K562 (cell line): ENCODE data around the gene SORT1. TPM values are rescaled to one million over a fixed set of nuclear protein-coding genes. Genes with fewer than 3 reads are reported as not detected.

Experiments used
- CBFA2T3 ChIP-seq: fragments of 450-650 bp; IDR thresholded peaks from 2 replicates; pipeline ENCODE4 v1.6.1; 2017
- DMBX1 ChIP-seq: fragments of 250-450 bp; sonication (Bioruptor Pico); IDR thresholded peaks from 2 replicates; pipeline ENCODE4 v1.8.0; 2022; ENCODE audit warnings: inconsistent platforms, mild to moderate bottlenecking, moderate library complexity, borderline replicate concordance
- GABPA ChIP-seq: fragments of 200-800 bp; sonication (Bioruptor generic); conservative IDR thresholded peaks from 2 replicates; pipeline ENCODE4 v1.6.1; 2016; ENCODE audit warnings: low read depth, missing genetic modification characterization, missing compliant biosample characterization
- GABPB2 ChIP-seq: fragments of 250-450 bp; sonication (Bioruptor Pico); conservative IDR thresholded peaks from 2 replicates; pipeline ENCODE4 v1.5.1; 2021; ENCODE audit warnings: mild to moderate bottlenecking
- PHF8 ChIP-seq: fragments of 200-600 bp; sonication (generic); IDR thresholded peaks from 2 replicates; pipeline ENCODE4 v1.6.1; 2012; ENCODE audit warnings: mixed run types, mild to moderate bottlenecking, inconsistent platforms, low read length, moderate library complexity, borderline replicate concordance
- SRSF3 ChIP-seq: fragments of 200-400 bp; formaldehyde crosslinking; IDR thresholded peaks from 2 replicates; pipeline ENCODE4 v1.6.1; 2016; ENCODE audit warnings: mild to moderate bottlenecking, low read length, moderate library complexity; ENCODE audit not compliant: insufficient read depth
- ZKSCAN8 ChIP-seq: fragments of 200-800 bp; sonication (Bioruptor generic); IDR thresholded peaks from 2 replicates; pipeline ENCODE4 v1.6.1; 2016; ENCODE audit warnings: missing genetic modification characterization, missing compliant biosample characterization
- ZNF282 ChIP-seq: sonication (generic); formaldehyde crosslinking; IDR thresholded peaks from 2 replicates; pipeline ENCODE4 v1.8.1; 2023; ENCODE audit warnings: missing genetic modification reagents
- ZNF561 ChIP-seq: fragments of 450-650 bp; formaldehyde crosslinking; conservative IDR thresholded peaks from 2 replicates; pipeline ENCODE4 v1.4.0; 2020; ENCODE audit warnings: mild to moderate bottlenecking, moderate library complexity
- polyA plus RNA-seq, 8 experiments: library from polyadenylated mRNA; depleted of rRNA in 4 of 8; stranded (reverse) in 5 of 8; unstranded in 3 of 8; fragments of >200 nt; fragmentation: Nextera tagmentation in 2 of 8; fragmentation: Illumina TruSeq in 1 of 8; extraction: Ambion mirVana in 2 of 8; extraction: Trizol in 1 of 8; gene quantifications; 2 replicates each; pipeline versions ENCODE4 v1.2.1 to v1.2.3, GENCODE V29; 2011 to 2014; ENCODE audit warnings: inconsistent platforms in 1 of 8, missing spikeins in 1 of 8
- total RNA-seq, 7 experiments: library from RNA; depleted of rRNA in 6 of 7; stranded (reverse); fragments of >200 nt in 6 of 7; fragmentation: Illumina TruSeq in 2 of 7; extraction: Trizol in 2 of 7; gene quantifications; 2 replicates each; pipeline versions ENCODE4 v1.2.1 to v1.2.3, GENCODE V29; 2011 to 2021; ENCODE audit warnings: low replicate concordance in 1 of 7
- TF ChIP-seq, protein P1 (sequence below): fragments of 250-450 bp; sonication (Bioruptor Pico); IDR thresholded peaks from 2 replicates; pipeline ENCODE4 v1.5.0; 2021
- TF ChIP-seq, protein P2 (sequence below): fragments of 450-650 bp; formaldehyde crosslinking; IDR thresholded peaks from 2 replicates; pipeline ENCODE4 v1.4.0; 2020; ENCODE audit warnings: mild to moderate bottlenecking
- TF ChIP-seq, protein P3 (sequence below): fragments of 250-450 bp; sonication (Bioruptor Pico); IDR thresholded peaks from 2 replicates; pipeline ENCODE4 v1.4.0; 2020; ENCODE audit warnings: mild to moderate bottlenecking
- TF ChIP-seq, protein P4 (sequence below): fragments of 200-400 bp; formaldehyde crosslinking; IDR thresholded peaks from 2 replicates; pipeline ENCODE4 v1.6.1; 2017; ENCODE audit warnings: mild to moderate bottlenecking, low read depth, low read length, moderate library complexity
- TF ChIP-seq, protein P5 (sequence below), 2 experiments: IDR thresholded peaks; 2 replicates each; pipeline ENCODE4 v1.6.1; 2011; ENCODE audit warnings: borderline replicate concordance in 1 of 2, control low read depth in 1 of 2, low read depth in 1 of 2, low read length in 1 of 2, mild to moderate bottlenecking in 1 of 2, mixed read lengths in 1 of 2, moderate library complexity in 1 of 2; ENCODE audit not compliant: insufficient read depth in 1 of 2, insufficient read length in 1 of 2, poor library complexity in 1 of 2, severe bottlenecking in 1 of 2; ENCODE audit errors: extremely low read depth in 1 of 2
- TF ChIP-seq, protein P6 (sequence below), 2 experiments: fragments of 450-650 bp; IDR thresholded peaks; 2 replicates each; pipeline ENCODE4 v1.6.1; 2016
- TF ChIP-seq, protein P7 (sequence below): fragments of 250-450 bp; sonication (Bioruptor Pico); IDR thresholded peaks from 2 replicates; pipeline ENCODE4 v1.4.0; 2020; ENCODE audit warnings: mild to moderate bottlenecking, moderate library complexity

SORT1 gene
- total and polyA plus RNA-seq, 9 of the 15 experiments (the other 6 are each of a cell fraction or from before 2014, with no cell fraction given) = 27.4 to 112 (median 65.0) TPM

DNA sequence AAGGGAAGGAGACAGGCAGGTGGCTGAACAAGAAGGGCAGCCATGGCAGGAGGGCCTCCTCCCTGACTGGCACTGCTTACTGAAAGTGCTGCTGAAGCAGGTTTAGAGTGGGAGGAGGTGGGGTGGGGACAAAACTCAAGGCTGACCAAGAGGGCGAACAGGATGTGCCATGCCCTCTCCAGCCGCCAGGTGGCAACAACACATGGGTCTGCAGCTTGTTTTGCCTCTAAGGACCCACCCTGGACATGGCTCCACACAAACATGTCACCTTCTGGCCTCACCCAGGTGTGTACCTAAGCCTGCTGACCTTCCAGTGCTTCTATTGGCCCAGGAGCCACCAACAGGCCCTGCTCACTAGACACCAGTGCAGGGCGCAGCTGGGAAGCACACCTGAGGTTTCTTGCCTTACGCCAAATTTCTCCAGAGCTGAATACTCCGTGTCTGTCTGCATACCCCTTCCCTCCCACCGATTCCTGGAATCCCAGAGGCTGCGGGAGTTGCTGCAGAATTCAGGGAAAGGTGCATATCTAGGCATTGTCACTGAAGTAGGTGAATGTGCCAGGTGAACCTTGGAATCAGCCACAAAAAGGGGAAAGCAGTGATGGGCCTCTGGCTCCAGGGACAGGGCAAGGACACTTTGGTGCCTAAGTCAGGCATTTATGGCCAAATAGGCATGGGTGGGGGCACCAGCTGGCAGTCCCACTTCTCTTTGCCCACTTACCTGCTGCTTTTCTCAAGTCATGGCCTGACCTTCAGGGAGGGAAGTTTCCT is 120.1 kb downstream of the SORT1 start (continued):
- 0 out of 2 replicates have a peak, but pooled peaks have one; percentile 31 for TF ChIP-seq GABPA (tag)
- TF ChIP-seq, protein P1, sequence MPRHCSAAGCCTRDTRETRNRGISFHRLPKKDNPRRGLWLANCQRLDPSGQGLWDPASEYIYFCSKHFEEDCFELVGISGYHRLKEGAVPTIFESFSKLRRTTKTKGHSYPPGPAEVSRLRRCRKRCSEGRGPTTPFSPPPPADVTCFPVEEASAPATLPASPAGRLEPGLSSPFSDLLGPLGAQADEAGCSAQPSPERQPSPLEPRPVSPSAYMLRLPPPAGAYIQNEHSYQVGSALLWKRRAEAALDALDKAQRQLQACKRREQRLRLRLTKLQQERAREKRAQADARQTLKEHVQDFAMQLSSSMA = no peak
- TF ChIP-seq PHF8 = no peak
- TF ChIP-seq SRSF3 = no peak
- TF ChIP-seq, protein P2, sequence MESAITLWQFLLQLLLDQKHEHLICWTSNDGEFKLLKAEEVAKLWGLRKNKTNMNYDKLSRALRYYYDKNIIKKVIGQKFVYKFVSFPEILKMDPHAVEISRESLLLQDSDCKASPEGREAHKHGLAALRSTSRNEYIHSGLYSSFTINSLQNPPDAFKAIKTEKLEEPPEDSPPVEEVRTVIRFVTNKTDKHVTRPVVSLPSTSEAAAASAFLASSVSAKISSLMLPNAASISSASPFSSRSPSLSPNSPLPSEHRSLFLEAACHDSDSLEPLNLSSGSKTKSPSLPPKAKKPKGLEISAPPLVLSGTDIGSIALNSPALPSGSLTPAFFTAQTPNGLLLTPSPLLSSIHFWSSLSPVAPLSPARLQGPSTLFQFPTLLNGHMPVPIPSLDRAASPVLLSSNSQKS = no peak
- no peak; the same call in 1 of the 2 replicates for TF ChIP-seq GABPB2
- TF ChIP-seq, protein P3, sequence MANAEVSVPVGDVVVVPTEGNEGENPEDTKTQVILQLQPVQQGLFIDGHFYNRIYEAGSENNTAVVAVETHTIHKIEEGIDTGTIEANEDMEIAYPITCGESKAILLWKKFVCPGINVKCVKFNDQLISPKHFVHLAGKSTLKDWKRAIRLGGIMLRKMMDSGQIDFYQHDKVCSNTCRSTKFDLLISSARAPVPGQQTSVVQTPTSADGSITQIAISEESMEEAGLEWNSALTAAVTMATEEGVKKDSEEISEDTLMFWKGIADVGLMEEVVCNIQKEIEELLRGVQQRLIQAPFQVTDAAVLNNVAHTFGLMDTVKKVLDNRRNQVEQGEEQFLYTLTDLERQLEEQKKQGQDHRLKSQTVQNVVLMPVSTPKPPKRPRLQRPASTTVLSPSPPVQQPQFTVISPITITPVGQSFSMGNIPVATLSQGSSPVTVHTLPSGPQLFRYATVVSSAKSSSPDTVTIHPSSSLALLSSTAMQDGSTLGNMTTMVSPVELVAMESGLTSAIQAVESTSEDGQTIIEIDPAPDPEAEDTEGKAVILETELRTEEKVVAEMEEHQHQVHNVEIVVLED (CRISPR knock-in tag) = no peak
- no peak; the same call in 1 of the 2 replicates for TF ChIP-seq DMBX1 (CRISPR knock-in tag)
- TF ChIP-seq CBFA2T3 = no peak
- no peak for TF ChIP-seq ZNF282 (CRISPR knock-in tag)
- TF ChIP-seq, protein P4, sequence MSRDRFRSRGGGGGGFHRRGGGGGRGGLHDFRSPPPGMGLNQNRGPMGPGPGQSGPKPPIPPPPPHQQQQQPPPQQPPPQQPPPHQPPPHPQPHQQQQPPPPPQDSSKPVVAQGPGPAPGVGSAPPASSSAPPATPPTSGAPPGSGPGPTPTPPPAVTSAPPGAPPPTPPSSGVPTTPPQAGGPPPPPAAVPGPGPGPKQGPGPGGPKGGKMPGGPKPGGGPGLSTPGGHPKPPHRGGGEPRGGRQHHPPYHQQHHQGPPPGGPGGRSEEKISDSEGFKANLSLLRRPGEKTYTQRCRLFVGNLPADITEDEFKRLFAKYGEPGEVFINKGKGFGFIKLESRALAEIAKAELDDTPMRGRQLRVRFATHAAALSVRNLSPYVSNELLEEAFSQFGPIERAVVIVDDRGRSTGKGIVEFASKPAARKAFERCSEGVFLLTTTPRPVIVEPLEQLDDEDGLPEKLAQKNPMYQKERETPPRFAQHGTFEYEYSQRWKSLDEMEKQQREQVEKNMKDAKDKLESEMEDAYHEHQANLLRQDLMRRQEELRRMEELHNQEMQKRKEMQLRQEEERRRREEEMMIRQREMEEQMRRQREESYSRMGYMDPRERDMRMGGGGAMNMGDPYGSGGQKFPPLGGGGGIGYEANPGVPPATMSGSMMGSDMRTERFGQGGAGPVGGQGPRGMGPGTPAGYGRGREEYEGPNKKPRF = no peak
- TF ChIP-seq ZNF561 (CRISPR knock-in tag) = no peak
- TF ChIP-seq, protein P5, sequence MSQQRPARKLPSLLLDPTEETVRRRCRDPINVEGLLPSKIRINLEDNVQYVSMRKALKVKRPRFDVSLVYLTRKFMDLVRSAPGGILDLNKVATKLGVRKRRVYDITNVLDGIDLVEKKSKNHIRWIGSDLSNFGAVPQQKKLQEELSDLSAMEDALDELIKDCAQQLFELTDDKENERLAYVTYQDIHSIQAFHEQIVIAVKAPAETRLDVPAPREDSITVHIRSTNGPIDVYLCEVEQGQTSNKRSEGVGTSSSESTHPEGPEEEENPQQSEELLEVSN (IDR thresholded peaks at IDR 0.05; ENCODE audit: borderline replicate concordance in 1 of 2, extremely low read depth in 1 of 2, insufficient read depth in 1 of 2, insufficient read length in 1 of 2, low read depth in 1 of 2, low read length in 1 of 2, poor library complexity in 1 of 2, severe bottlenecking in 1 of 2) = no peak
- TF ChIP-seq, protein P6, sequence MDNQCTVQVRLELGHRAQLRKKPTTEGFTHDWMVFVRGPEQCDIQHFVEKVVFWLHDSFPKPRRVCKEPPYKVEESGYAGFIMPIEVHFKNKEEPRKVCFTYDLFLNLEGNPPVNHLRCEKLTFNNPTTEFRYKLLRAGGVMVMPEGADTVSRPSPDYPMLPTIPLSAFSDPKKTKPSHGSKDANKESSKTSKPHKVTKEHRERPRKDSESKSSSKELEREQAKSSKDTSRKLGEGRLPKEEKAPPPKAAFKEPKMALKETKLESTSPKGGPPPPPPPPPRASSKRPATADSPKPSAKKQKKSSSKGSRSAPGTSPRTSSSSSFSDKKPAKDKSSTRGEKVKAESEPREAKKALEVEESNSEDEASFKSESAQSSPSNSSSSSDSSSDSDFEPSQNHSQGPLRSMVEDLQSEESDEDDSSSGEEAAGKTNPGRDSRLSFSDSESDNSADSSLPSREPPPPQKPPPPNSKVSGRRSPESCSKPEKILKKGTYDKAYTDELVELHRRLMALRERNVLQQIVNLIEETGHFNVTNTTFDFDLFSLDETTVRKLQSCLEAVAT (IDR thresholded peaks at IDR 0.05) = no peak
- TF ChIP-seq, protein P7, sequence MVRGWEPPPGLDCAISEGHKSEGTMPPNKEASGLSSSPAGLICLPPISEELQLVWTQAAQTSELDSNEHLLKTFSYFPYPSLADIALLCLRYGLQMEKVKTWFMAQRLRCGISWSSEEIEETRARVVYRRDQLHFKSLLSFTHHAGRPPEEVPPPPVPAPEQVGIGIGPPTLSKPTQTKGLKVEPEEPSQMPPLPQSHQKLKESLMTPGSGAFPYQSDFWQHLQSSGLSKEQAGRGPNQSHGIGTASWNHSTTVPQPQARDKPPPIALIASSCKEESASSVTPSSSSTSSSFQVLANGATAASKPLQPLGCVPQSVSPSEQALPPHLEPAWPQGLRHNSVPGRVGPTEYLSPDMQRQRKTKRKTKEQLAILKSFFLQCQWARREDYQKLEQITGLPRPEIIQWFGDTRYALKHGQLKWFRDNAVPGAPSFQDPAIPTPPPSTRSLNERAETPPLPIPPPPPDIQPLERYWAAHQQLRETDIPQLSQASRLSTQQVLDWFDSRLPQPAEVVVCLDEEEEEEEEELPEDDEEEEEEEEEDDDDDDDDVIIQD (CRISPR knock-in tag) = 0 out of 2 replicates have a peak, but pooled peaks have one; percentile 8
- no peak for TF ChIP-seq ZKSCAN8 (CRISPR knock-in tag)
